NCI-H69 (cell line): ENCODE results near the gene MGAT2.

Experiments
- DNase-seq: peaks from one replicate; lab custom pipeline; 2025; lab: John Stamatoyannopoulos, UW

Gene MGAT2

GRCh38 chr14:49620182-49621113 is at the start of gene MGAT2, which contains the start of gene RPL36AL:
MGAT2 (plus strand) TSS chr14:49620799; CDS start chr14:49621269, 470 bp downstream.
RPL36AL (minus strand) TSS chr14:49620626; CDS start chr14:49619104, 1,522 bp downstream.
- peak; percentile 99 for DNase-seq

GRCh38 chr14:49574038-49574437 is 46.6 kb upstream of the MGAT2 start:
- no peak for DNase-seq

- DNase-seq = no peak
These were observed 42.5 kb upstream of the MGAT2 start for GRCh38 chr14:49578141-49578540.

- DNase-seq = no peak
These were observed 40.8 kb upstream of the MGAT2 start for GRCh38 chr14:49579841-49580240.

GRCh38 chr14:49581209-49582112 is 39.1 kb upstream of the MGAT2 start:
- no peak for DNase-seq

- DNase-seq = no peak
These were observed 38.3 kb upstream of the MGAT2 start for GRCh38 chr14:49582113-49582977.

GRCh38 chr14:49583629-49584028 is 37.0 kb upstream of the MGAT2 start:
- no peak for DNase-seq

- DNase-seq = no peak
These were observed 36.5 kb upstream of the MGAT2 start for GRCh38 chr14:49584058-49584457.

- peak; percentile 26 for DNase-seq
These were observed 35.5 kb upstream of the MGAT2 start for GRCh38 chr14:49584981-49585640.

GRCh38 chr14:49585803-49586672 is 34.6 kb upstream of the MGAT2 start, which contains the start of gene RPS29:
RPS29 (minus strand) TSS chr14:49586380; CDS start chr14:49586346, 34 bp downstream.
- DNase-seq = peak; percentile 99

- DNase-seq = peak; percentile 81
These were observed 33.7 kb upstream of the MGAT2 start for GRCh38 chr14:49586673-49587460.

GRCh38 chr14:49589387-49589786 is 31.2 kb upstream of the MGAT2 start:
- no peak for DNase-seq

GRCh38 chr14:49593016-49593415 is 27.6 kb upstream of the MGAT2 start:
- no peak for DNase-seq

- DNase-seq = no peak
These were observed 26.1 kb upstream of the MGAT2 start for GRCh38 chr14:49594347-49595091.

GRCh38 chr14:49598189-49598484 is 22.5 kb upstream of the MGAT2 start:
- DNase-seq = no peak

- peak; percentile 92 for DNase-seq
These were observed 21.9 kb upstream of the MGAT2 start, which contains the start of gene LRR1 for GRCh38 chr14:49598485-49599300. LRR1 (plus strand) TSS chr14:49598940; CDS start chr14:49599021, 81 bp downstream.

GRCh38 chr14:49607583-49607982 is 13.0 kb upstream of the MGAT2 start:
- no peak for DNase-seq

- DNase-seq = no peak
These were observed 8.3 kb upstream of the MGAT2 start for GRCh38 chr14:49612251-49612650.
